KMS-11 (cell line): Measurements from ENCODE around the gene ATMIN.

Source experiments
- H2AFZ ChIP-seq: fragments of 200-600 bp; sonication (generic); 2 replicates; pipeline ENCODE4 v1.6.1; 2016; ENCODE audit warnings: antibody characterized with exemption, mixed run types, low read depth
- H3K27ac ChIP-seq: fragments of 200-600 bp; sonication (generic); 2 replicates; pipeline ENCODE4 v1.6.1; 2016; ENCODE audit warnings: mild to moderate bottlenecking, mixed run types
- H3K27me3 ChIP-seq: fragments of 200-600 bp; sonication (generic); 2 replicates; pipeline ENCODE4 v1.6.1; 2017; ENCODE audit warnings: mild to moderate bottlenecking, low read depth, mixed run types, moderate library complexity; ENCODE audit not compliant: insufficient read depth
- H3K36me3 ChIP-seq: fragments of 200-600 bp; sonication (generic); 2 replicates; pipeline ENCODE4 v1.6.1; 2017; ENCODE audit warnings: mild to moderate bottlenecking, mixed run types; ENCODE audit not compliant: insufficient read depth
- H3K4me1 ChIP-seq: fragments of 200-600 bp; sonication (generic); 2 replicates; pipeline ENCODE4 v1.6.1; 2016; ENCODE audit warnings: mild to moderate bottlenecking, low read depth, mixed run types; ENCODE audit not compliant: poor library complexity, severe bottlenecking
- H3K4me2 ChIP-seq: fragments of 200-600 bp; sonication (generic); 2 replicates; pipeline ENCODE4 v1.7.0; 2016; ENCODE audit warnings: mild to moderate bottlenecking, mixed run types
- H3K4me3 ChIP-seq: fragments of 200-600 bp; sonication (generic); IDR thresholded peaks from 2 replicates; pipeline ENCODE4 v1.6.1; 2017; ENCODE audit warnings: low read depth, low read length, mixed read lengths; ENCODE audit not compliant: insufficient read depth
- H3K79me2 ChIP-seq: fragments of 200-600 bp; sonication (generic); 2 replicates; pipeline ENCODE4 v1.6.1; 2016; ENCODE audit warnings: low read depth, mixed run types; ENCODE audit not compliant: insufficient read depth
- H3K9ac ChIP-seq: fragments of 200-600 bp; sonication (generic); 2 replicates; pipeline ENCODE4 v1.6.1; 2016; ENCODE audit warnings: mild to moderate bottlenecking, mixed run types
- H4K20me1 ChIP-seq: fragments of 200-600 bp; sonication (generic); 2 replicates; pipeline ENCODE4 v1.6.1; 2016; ENCODE audit warnings: mild to moderate bottlenecking, mixed run types; ENCODE audit not compliant: insufficient read depth
- CTCF ChIP-seq: fragments of 200-600 bp; sonication (generic); conservative IDR thresholded peaks from 2 replicates; pipeline ENCODE4 v1.6.1; 2017; ENCODE audit warnings: low read depth, mild to moderate bottlenecking, antibody characterized with exemption, low read length, moderate library complexity, mixed read lengths

The ATMIN gene

GRCh38 chr16:81012974-81013373 is 22.7 kb upstream of the ATMIN start:
- no peak overlapping the region for H3K27ac ChIP-seq
- TF ChIP-seq CTCF: no peak
- H2AFZ ChIP-seq: no peak overlapping the region
- H3K27me3 ChIP-seq: no peaks in the 10 kb centered on the region
- no peak overlapping the region for H3K9ac ChIP-seq
- H3K4me3 ChIP-seq: no peak overlapping the region
- H3K4me1 ChIP-seq: peaks cover 5% of the 10 kb centered on the region
- H4K20me1 ChIP-seq: 0 out of 2 replicates have a peak, but pooled peaks cover 4% of the 10 kb centered on the region
- H3K36me3 ChIP-seq: peaks cover 16% of the 10 kb centered on the region; the same call in 1 of the 2 replicates
- peaks cover 37% of the 10 kb centered on the region for H3K79me2 ChIP-seq
- H3K4me2 ChIP-seq: no peak overlapping the region

DNA sequence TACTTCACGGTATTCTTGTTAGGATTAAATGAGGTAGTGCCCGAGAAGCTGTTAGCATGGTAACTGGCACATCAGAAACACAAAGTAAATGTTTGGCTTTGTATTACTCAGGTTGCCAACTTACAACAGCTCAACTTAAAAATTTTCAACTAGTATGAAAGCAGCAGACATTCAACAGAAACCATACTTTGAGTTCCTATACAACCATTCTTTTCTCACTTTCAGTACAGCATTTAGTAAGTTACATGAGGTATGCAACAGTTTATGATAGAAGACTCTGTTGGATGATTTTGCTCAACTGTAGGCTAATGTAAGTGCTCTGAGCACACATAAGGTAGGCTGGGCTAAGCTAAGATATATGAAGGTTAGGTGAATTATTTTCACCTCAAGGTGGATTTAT is 21.0 kb upstream of the ATMIN start:
- Histone ChIP-seq H3K36me3 (peaks cover 24% of the 10 kb centered on the region; the same call in 1 of the 2 replicates), H3K27ac (no peak overlapping the region), H3K79me2 (peaks cover 20% of the 10 kb centered on the region), H3K4me1 (no peaks in the 10 kb centered on the region), H4K20me1 (0 out of 2 replicates have a peak, but pooled peaks cover 1% of the 10 kb centered on the region), H3K4me3 (no peak overlapping the region), H2AFZ (no peak overlapping the region), H3K27me3 (no peaks in the 10 kb centered on the region), H3K9ac (no peak overlapping the region), H3K4me2 (no peak overlapping the region)
- no peak for TF ChIP-seq CTCF

- TF ChIP-seq CTCF: no peak
Measured at GRCh38 chr16:81018496-81018895, 17.1 kb upstream of the ATMIN start.

DNA sequence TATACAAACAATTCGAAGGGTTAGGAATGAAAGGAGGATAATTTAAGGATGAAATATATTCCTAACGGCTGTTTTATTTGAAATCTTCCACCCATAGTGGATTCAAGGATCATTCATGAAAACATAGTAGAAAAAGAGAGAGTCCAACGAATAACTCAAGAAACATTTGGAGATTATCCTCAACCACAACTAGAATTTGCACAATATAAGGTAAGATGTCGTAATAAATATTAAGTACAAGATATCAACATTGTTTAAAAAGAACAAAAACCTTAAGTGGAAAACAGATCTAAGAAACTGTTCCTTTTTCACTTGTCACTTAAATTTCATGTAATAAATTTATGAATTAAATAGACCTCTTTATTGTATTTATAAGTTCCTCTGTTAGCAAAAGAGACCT is 9.2 kb upstream of the ATMIN start:
- H3K4me3 ChIP-seq: no peak overlapping the region
- H3K4me2 ChIP-seq: no peak overlapping the region
- H3K9ac ChIP-seq: no peak overlapping the region
- no peaks in the 10 kb centered on the region for H3K79me2 ChIP-seq
- H4K20me1 ChIP-seq: no peaks in the 10 kb centered on the region
- H3K36me3 ChIP-seq: peaks cover 7% of the 10 kb centered on the region; the same call in 1 of the 2 replicates
- no peak for TF ChIP-seq CTCF
- no peaks in the 10 kb centered on the region for H3K27me3 ChIP-seq
- H3K4me1 ChIP-seq: no peaks in the 10 kb centered on the region
- no peak overlapping the region for H3K27ac ChIP-seq
- H2AFZ ChIP-seq: no peak overlapping the region

More at GRCh38 chr16:81018496-81018895, 17.1 kb upstream of the ATMIN start:
- H3K4me2 ChIP-seq: no peak overlapping the region
- peaks cover 30% of the 10 kb centered on the region; the same call in 1 of the 2 replicates for H3K36me3 ChIP-seq
- H2AFZ ChIP-seq: no peak overlapping the region
- H3K4me1 ChIP-seq: no peaks in the 10 kb centered on the region
- H3K4me3 ChIP-seq: no peak overlapping the region
- no peak overlapping the region for H3K27ac ChIP-seq
- no peak overlapping the region for H3K9ac ChIP-seq
- H4K20me1 ChIP-seq: no peaks in the 10 kb centered on the region
- no peaks in the 10 kb centered on the region for H3K27me3 ChIP-seq
- no peaks in the 10 kb centered on the region for H3K79me2 ChIP-seq
